Mesenchymal stem cell (in vitro differentiated cells and primary cell): ENCODE measurements around the gene C17orf107.

Source experiments
- DNase-seq: peaks from one replicate; pipeline ENCODE4 v3.0.0-alpha.2; 2013
- H2AFZ ChIP-seq: one replicate; pipeline ENCODE4 v1.6.1; 2013; ENCODE audit warnings: low read depth, mild to moderate bottlenecking, control low read depth, inconsistent platforms, low read length, moderate library complexity
- H2AK5ac ChIP-seq: 2 replicates; pipeline ENCODE4 v1.6.1; 2013; ENCODE audit warnings: low read length, moderate library complexity, mild to moderate bottlenecking, inconsistent platforms; ENCODE audit not compliant: severe bottlenecking
- H2BK120ac ChIP-seq: one replicate; pipeline ENCODE4 v1.6.1; 2013; ENCODE audit warnings: low read depth, mild to moderate bottlenecking, inconsistent platforms, low read length, moderate library complexity
- H2BK12ac ChIP-seq, 2 experiments: one replicate each; pipeline ENCODE4 v1.6.1; 2013; ENCODE audit warnings: inconsistent platforms in 2 of 2, low read length in 2 of 2, mild to moderate bottlenecking in 2 of 2, moderate library complexity in 2 of 2, control low read depth in 1 of 2
- H2BK15ac ChIP-seq: one replicate; pipeline ENCODE4 v1.6.1; 2013; ENCODE audit warnings: mild to moderate bottlenecking, low read depth, inconsistent platforms; ENCODE audit not compliant: poor library complexity, severe bottlenecking
- H2BK5ac ChIP-seq: 2 replicates; pipeline ENCODE4 v1.6.1; 2013; ENCODE audit warnings: low read depth, mild to moderate bottlenecking, low read length, control low read depth, inconsistent platforms; ENCODE audit not compliant: poor library complexity, severe bottlenecking
- H3K14ac ChIP-seq, 2 experiments: one replicate each; pipeline ENCODE4 v1.6.1; 2013; ENCODE audit warnings: inconsistent platforms in 2 of 2, low read length in 2 of 2, control low read depth in 1 of 2, mild to moderate bottlenecking in 1 of 2, moderate library complexity in 1 of 2
- H3K18ac ChIP-seq, 2 experiments: one replicate each; pipeline ENCODE4 v1.6.1; 2013; ENCODE audit warnings: inconsistent platforms in 2 of 2, low read length in 2 of 2, control low read depth in 1 of 2, low read depth in 1 of 2, mild to moderate bottlenecking in 1 of 2
- H3K23ac ChIP-seq, 2 experiments: one replicate each; pipeline ENCODE4 v1.6.1; 2013; ENCODE audit warnings: inconsistent platforms in 2 of 2, low read length in 2 of 2, mild to moderate bottlenecking in 2 of 2, moderate library complexity in 2 of 2, control low read depth in 1 of 2
- H3K27ac ChIP-seq: 2 replicates; pipeline ENCODE4 v1.5.1; 2013; ENCODE audit warnings: mild to moderate bottlenecking, moderate library complexity, low read length, control low read depth, inconsistent platforms; ENCODE audit not compliant: poor library complexity, severe bottlenecking
- H3K27me3 ChIP-seq, 2 experiments: 2 replicates each; pipeline versions ENCODE4 v1.6.1 to v1.7.0; 2013; ENCODE audit warnings: low read length in 2 of 2, mild to moderate bottlenecking in 2 of 2, moderate library complexity in 2 of 2, control low read depth in 1 of 2, inconsistent platforms in 1 of 2; ENCODE audit not compliant: control insufficient read depth in 1 of 2, insufficient read depth in 1 of 2
- H3K36me3 ChIP-seq, 2 experiments: 2 replicates each; pipeline versions ENCODE4 v1.6.1 to v1.7.0; 2013; ENCODE audit warnings: low read length in 2 of 2, control low read depth in 1 of 2, inconsistent platforms in 1 of 2, low read depth in 1 of 2, mild to moderate bottlenecking in 1 of 2; ENCODE audit not compliant: insufficient read depth in 2 of 2, control insufficient read depth in 1 of 2
- H3K4ac ChIP-seq, 2 experiments: one replicate each; pipeline ENCODE4 v1.6.1; 2013; ENCODE audit warnings: inconsistent platforms in 2 of 2, low read length in 2 of 2, mild to moderate bottlenecking in 2 of 2, moderate library complexity in 2 of 2, control low read depth in 1 of 2, low read depth in 1 of 2
- H3K4me1 ChIP-seq: 2 replicates; pipeline ENCODE4 v1.6.1; 2013; ENCODE audit warnings: low read depth, low read length, control low read depth; ENCODE audit not compliant: control insufficient read depth, insufficient read depth
- H3K4me2 ChIP-seq: 2 replicates; pipeline ENCODE4 v1.6.1; 2013; ENCODE audit warnings: low read length, mild to moderate bottlenecking, inconsistent platforms; ENCODE audit not compliant: poor library complexity, severe bottlenecking
- H3K4me3 ChIP-seq, 2 experiments: 2 replicates each; pipeline versions ENCODE4 v1.5.1 to v1.7.0; 2013; ENCODE audit warnings: low read length in 2 of 2, mild to moderate bottlenecking in 2 of 2, control low read depth in 1 of 2, low read depth in 1 of 2; ENCODE audit not compliant: insufficient read depth in 1 of 2
- H3K79me1 ChIP-seq: replicated peaks from 2 replicates; pipeline ENCODE4 v1.6.1; 2013; ENCODE audit warnings: mild to moderate bottlenecking, control low read depth, low read length, inconsistent platforms; ENCODE audit not compliant: poor library complexity, severe bottlenecking
- H3K9ac ChIP-seq: 2 replicates; pipeline ENCODE4 v1.7.0; 2013; ENCODE audit warnings: mild to moderate bottlenecking, low read length, moderate library complexity
- H3K9me3 ChIP-seq: 2 replicates; pipeline ENCODE4 v1.7.0; 2013; ENCODE audit warnings: mild to moderate bottlenecking, low read length; ENCODE audit not compliant: control insufficient read depth
- H4K8ac ChIP-seq: one replicate; pipeline ENCODE4 v1.6.1; 2013; ENCODE audit warnings: inconsistent platforms, mild to moderate bottlenecking, low read length, moderate library complexity
- H4K91ac ChIP-seq: one replicate; pipeline ENCODE4 v1.6.1; 2013; ENCODE audit warnings: mild to moderate bottlenecking, low read length, inconsistent platforms
- WGBS: methylation state at CpG from one replicate; pipeline ENCODE4 v1.1.7; 2013; ENCODE audit warnings: mixed read lengths; 5-methylcytosine and 5-hydroxymethylcytosine counted together

Gene C17orf107

GRCh38 chr17:4944554-4945175 is 45.3 kb downstream of the C17orf107 start:
- Histone ChIP-seq H3K23ac (no peak overlapping the region), H3K36me3 (peaks cover 42 to 51% of the 10 kb centered on the region in 2 experiments), H3K9me3 (no peaks in the 10 kb centered on the region), H3K27ac (peak overlapping the region; percentile 98), H3K14ac (no peak overlapping the region), H2BK120ac (no peak overlapping the region), H3K4ac (peak overlapping the region in 1 of 2 experiments; percentile 13), H2AK5ac (peak overlapping the region; percentile 67), H3K9ac (peak overlapping the region; percentile 97), H3K27me3 (no peaks in the 10 kb centered on the region), H2BK15ac (no peak overlapping the region), H4K91ac (no peak overlapping the region), H3K4me1 (peaks cover 30% of the 10 kb centered on the region), H4K8ac (peak overlapping the region; percentile 45), H3K18ac (peak overlapping the region in 1 of 2 experiments; percentile 14), H3K4me2 (peak overlapping the region; percentile 93), H2AFZ (no peak overlapping the region), H2BK5ac (peak overlapping the region; percentile 33), H2BK12ac (no peak overlapping the region), H3K79me1 (no peaks in the 10 kb centered on the region), H3K4me3 (peak overlapping the region in 1 of 2 experiments; percentile 95)
- 73% methylated on average over 6 of the region's 8 CpGs for WGBS
- no peak for DNase-seq

- no peak overlapping the region for H3K23ac ChIP-seq
- H4K91ac ChIP-seq, result no peak overlapping the region
- no peak overlapping the region for H3K14ac ChIP-seq
- peak overlapping the region in 1 of 2 experiments; percentile 95 for H3K4me3 ChIP-seq
- H3K18ac ChIP-seq, result no peak overlapping the region
- no peak overlapping the region for H2BK120ac ChIP-seq
- no peak overlapping the region for H2BK15ac ChIP-seq
- H2BK5ac ChIP-seq, result peak overlapping the region; percentile 33
- peak; percentile 93 for DNase-seq
- H3K4me2 ChIP-seq, result peak overlapping the region; percentile 93
- H3K9me3 ChIP-seq, result no peaks in the 10 kb centered on the region
- H3K27me3 ChIP-seq, result no peaks in the 10 kb centered on the region
- no peaks in the 10 kb centered on the region for H3K79me1 ChIP-seq
- peak overlapping the region; percentile 98 for H3K27ac ChIP-seq
- peak overlapping the region; percentile 97 for H3K9ac ChIP-seq
- peaks cover 34% of the 10 kb centered on the region for H3K4me1 ChIP-seq
- no peak overlapping the region for H3K4ac ChIP-seq
- peak overlapping the region; percentile 79 for H2AK5ac ChIP-seq
- no peak overlapping the region for H2AFZ ChIP-seq
- WGBS, result 64% methylated on average over 7 of the region's 7 CpGs
- no peak overlapping the region for H2BK12ac ChIP-seq
- H3K36me3 ChIP-seq, result peaks cover 42 to 51% of the 10 kb centered on the region in 2 experiments
- H4K8ac ChIP-seq, result peak overlapping the region; percentile 45
These were observed 46.0 kb downstream of the C17orf107 start for GRCh38 chr17:4945176-4945943.

- H4K8ac ChIP-seq, result no peak overlapping the region
- no peak overlapping the region for H2AK5ac ChIP-seq
- peak overlapping the region; percentile 93 for H3K4me2 ChIP-seq
- H2BK120ac ChIP-seq, result no peak overlapping the region
- no peak for DNase-seq
- H3K4ac ChIP-seq, result no peak overlapping the region
- 33% methylated on average over 4 of the region's 4 CpGs for WGBS
- H3K23ac ChIP-seq, result no peak overlapping the region
- no peak overlapping the region for H2BK5ac ChIP-seq
- peak overlapping the region; percentile 98 for H3K27ac ChIP-seq
- no peaks in the 10 kb centered on the region for H3K27me3 ChIP-seq
- H3K9ac ChIP-seq, result peak overlapping the region; percentile 97
- H4K91ac ChIP-seq, result no peak overlapping the region
- peaks cover 42 to 51% of the 10 kb centered on the region in 2 experiments for H3K36me3 ChIP-seq
- H3K79me1 ChIP-seq, result peaks cover 4% of the 10 kb centered on the region
- H3K4me1 ChIP-seq, result peaks cover 37% of the 10 kb centered on the region
- H2BK15ac ChIP-seq, result no peak overlapping the region
- no peak overlapping the region for H2AFZ ChIP-seq
- peak overlapping the region in 1 of 2 experiments; percentile 95 for H3K4me3 ChIP-seq
- no peaks in the 10 kb centered on the region for H3K9me3 ChIP-seq
- no peak overlapping the region for H3K14ac ChIP-seq
- no peak overlapping the region for H2BK12ac ChIP-seq
- H3K18ac ChIP-seq, result no peak overlapping the region
These were observed 46.6 kb downstream of the C17orf107 start for GRCh38 chr17:4945944-4946280.

DNA sequence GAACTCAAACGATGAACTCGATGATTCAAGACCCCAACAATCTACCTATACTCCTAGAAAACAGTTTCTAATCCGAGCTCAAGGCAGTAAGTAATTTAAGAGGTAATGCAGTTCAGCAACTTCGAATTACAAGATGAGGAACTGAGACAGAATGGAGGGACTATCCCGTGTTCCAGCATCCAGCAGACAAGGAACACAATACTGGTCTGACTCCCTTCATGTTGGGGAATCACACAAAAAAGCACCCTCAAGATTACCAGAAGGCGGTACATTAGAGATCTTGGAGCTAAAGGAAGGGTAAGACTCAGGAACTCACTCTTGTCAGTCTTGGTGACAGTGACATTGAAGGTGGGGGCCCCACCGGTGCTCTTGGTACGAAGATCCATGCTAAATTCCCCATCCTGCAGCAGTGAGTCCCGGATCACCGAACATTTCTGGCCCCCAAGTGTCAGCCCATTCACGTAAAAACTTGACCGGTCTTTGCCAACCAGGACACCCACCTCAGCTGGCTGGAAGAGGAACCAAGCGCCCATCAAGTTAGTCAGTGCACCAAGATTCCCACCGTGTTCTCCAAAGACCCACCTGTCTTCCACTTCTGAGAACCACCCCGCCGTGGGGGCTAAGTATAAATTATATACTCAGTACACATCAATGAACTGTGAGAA is 47.1 kb downstream of the C17orf107 start:
- WGBS, result 62% methylated on average over 12 of the region's 16 CpGs
- H3K23ac ChIP-seq, result peak overlapping the region in 1 of 2 experiments; percentile 18
- H3K4ac ChIP-seq, result no peak overlapping the region

More for the DNA sequence above, 47.1 kb downstream of the C17orf107 start:
- Histone ChIP-seq H3K27ac (peak overlapping the region; percentile 98), H2AFZ (no peak overlapping the region), H4K8ac (no peak overlapping the region), H2BK120ac (no peak overlapping the region), H3K4me2 (peak overlapping the region; percentile 93), H3K4me1 (peaks cover 41% of the 10 kb centered on the region), H2BK12ac (no peak overlapping the region), H3K79me1 (peaks cover 7% of the 10 kb centered on the region), H2BK15ac (no peak overlapping the region), H3K36me3 (peaks cover 42 to 51% of the 10 kb centered on the region in 2 experiments), H4K91ac (no peak overlapping the region), H3K4me3 (peak overlapping the region; percentile 52 to 95), H3K18ac (no peak overlapping the region), H3K14ac (no peak overlapping the region), H2BK5ac (no peak overlapping the region), H2AK5ac (peak overlapping the region; percentile 61), H3K9me3 (no peaks in the 10 kb centered on the region), H3K27me3 (no peaks in the 10 kb centered on the region), H3K9ac (peak overlapping the region; percentile 97)
- DNase-seq, result no peak
